Fibroblast of pulmonary artery (primary cell): ENCODE data around the gene CLEC11A.
A peak's percentile ranks its signal among the peaks of the same experiment; 100 is the strongest.

Source experiments
- DNase-seq: peaks from one replicate; pipeline ENCODE4 v3.0.0-alpha.2; 2010; ENCODE audit warnings: low read depth
- H3K4me3 ChIP-seq: replicated peaks from 2 replicates; pipeline ENCODE4 v1.5.1; 2011; ENCODE audit warnings: low read depth, mild to moderate bottlenecking, control low read depth, low read length, moderate library complexity
- CTCF ChIP-seq: IDR thresholded peaks from 2 replicates; pipeline ENCODE4 v1.5.1; 2011; ENCODE audit warnings: mild to moderate bottlenecking, control low read depth, low read length, inconsistent platforms; ENCODE audit errors: missing control alignments

CLEC11A gene

GRCh38 chr19:50705422-50706019 is 17.6 kb upstream of the CLEC11A start:
- H3K4me3 ChIP-seq, result no peak overlapping the region
- peak; percentile 80 for DNase-seq
- TF ChIP-seq CTCF, result peak; percentile 97

- no peak for DNase-seq
- no peak overlapping the region for H3K4me3 ChIP-seq
- no peak for TF ChIP-seq CTCF
Measured at GRCh38 chr19:50706387-50706786, 16.8 kb upstream of the CLEC11A start.

DNA sequence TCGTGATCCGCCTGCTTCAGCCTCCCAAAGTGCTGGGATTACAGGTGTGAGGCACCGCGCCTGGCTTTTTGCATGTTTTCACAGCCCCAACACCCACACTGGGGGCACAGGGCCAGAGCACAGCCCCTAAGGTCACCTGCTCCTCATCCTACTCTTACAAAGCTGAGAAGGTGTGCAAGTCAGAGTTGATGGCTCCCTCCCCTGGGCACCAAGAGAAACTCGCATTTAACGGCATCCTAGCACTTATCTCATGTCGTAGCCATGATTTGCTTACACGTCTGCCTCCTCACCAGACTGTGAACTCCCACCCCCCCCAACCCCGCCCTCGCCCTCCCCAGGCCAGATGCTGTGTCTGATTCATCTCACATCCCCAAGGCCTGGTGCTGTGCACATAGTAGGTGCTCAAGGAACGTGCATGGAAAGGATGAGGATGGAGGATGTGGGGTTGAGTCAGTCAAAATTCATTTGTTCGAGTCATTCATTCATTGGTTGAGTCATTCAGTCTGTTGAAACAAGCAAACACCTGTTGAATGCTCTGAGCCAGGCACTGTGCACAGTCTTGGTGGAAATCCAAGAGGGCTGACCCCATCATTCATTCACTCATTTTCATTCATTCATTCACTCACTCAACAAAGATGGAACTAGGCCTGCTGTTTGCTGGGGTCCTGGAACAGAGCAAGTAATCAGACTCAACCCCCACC is 14.8 kb upstream of the CLEC11A start:
- TF ChIP-seq CTCF, result no peak
- no peak overlapping the region for H3K4me3 ChIP-seq
- no peak for DNase-seq

DNA sequence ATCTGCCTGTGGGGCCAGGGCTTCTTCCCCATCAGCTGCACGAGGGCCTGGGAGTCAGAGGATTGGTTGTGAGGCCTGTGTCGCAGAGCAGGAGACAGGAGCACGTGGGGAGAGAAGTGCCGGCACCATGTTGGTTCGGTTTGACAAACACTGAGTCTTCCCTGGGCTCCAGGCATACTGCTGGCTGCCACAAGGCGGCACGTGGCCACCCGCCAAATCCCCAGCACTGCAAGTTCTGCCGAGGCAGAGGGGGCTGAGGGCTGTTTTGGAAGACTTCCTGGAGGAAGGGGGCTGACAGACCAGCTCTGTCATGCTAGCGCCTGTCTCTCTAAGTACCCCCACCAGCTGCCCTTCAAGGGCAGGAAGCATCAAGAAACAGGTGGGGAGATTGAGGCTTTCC is 13.1 kb upstream of the CLEC11A start:
- TF ChIP-seq CTCF, result peak; percentile 12
- DNase-seq, result no peak
- H3K4me3 ChIP-seq, result no peak overlapping the region

- DNase-seq, result no peak
- TF ChIP-seq CTCF, result no peak
- H3K4me3 ChIP-seq, result no peak overlapping the region
Measured at GRCh38 chr19:50710612-50711011, 12.6 kb upstream of the CLEC11A start.

DNA sequence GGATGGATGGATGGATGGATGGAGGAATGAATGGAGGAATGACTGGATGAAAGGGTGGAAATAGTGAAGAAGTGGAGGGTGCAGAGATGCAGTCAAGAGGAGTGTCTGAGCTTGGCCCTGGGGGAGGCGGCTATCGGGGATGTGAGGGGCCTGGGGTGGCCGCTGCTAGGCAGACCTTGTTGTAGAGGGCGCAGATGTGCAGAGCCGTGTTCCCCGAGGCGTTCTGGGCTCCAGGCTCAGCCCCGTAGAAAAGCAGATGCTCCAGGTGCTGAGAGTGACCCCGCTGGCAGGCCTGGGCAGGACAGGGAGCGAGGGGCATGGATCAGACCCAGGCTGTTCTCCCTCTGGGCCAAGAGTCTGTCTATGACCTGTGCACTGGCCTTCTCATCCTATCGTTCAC is 12.0 kb upstream of the CLEC11A start:
- TF ChIP-seq CTCF, result no peak
- no peak for DNase-seq
- H3K4me3 ChIP-seq, result no peak overlapping the region

GRCh38 chr19:50711805-50712204 is 11.4 kb upstream of the CLEC11A start:
- DNase-seq, result no peak
- TF ChIP-seq CTCF, result no peak
- H3K4me3 ChIP-seq, result no peak overlapping the region
